ENCODE measurements around the gene TES.
"Not testable (repeated sequence)": the region's sequence is repeated elsewhere in the genome, so short reads cannot be mapped to it uniquely, and the experiment has no call there.

Gene TES

DNA sequence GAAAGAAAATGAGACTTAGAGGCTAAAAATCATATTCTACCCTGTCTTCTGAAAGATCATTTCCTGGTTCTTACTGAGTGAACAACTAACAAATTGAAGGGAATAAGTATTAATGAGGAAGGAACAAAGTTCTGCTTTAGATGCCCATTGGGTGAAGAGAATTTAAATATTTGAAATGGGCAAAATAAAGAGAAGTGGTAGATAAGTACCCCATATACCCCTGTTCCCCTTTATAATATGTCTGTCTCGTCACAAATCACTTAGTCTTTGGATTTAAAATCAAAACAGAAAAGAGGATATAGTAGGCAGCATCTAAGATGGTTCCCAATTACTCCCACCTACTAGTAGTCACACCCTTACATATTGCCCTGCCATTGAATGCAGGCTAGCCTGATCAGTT, 13.2 kb downstream of the TES start:
- no peak for DNase-seq (ENCODE audit: low spot score)

DNA sequence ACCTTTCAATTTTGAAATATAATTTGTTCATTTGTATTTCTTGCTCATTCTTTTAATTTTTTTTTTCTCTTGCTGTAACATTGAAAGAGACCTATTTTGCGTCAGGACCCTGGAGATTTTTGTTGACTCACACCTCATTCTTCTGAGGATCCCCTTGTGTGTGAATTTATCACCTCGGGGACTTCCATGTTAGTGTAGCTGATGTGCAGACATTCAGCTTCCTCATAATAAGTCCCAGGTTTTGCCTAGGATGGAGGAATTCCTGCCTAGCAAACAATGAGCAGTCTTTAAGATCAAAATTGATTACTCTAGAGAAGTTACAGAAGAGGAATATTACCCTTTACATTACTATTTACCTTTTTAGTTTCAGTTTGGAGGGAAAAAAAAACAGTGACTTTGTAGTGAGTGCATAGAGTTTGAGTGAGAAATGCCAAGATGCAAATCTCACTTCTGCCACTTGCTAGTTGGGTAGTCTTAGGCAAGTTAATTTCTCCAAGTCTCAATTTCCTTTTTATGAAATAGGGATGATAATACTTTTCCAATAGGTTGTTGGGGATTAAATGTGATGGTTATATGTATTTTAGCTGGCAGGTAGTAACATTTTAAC, 14.3 kb downstream of the TES start:
- no peak for DNase-seq (ENCODE audit: low spot score)

DNA sequence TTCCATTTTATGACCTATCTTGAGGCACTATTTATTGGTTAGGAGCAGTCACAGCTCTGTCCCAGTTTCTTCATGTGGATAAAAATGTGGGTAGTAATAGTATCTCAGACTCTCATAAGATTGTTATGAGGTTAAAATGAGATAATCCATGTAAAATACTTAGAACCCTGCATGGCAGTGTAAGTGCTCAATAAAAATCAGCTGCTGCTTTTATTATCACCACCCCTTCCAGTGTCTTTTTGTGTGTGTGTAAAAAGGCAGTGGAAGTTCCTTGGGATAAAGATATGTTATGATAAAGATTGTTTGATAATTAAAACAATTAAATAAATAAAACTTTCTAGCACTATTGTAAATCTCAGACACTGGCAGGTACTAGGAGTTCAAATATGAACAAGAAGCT, 15.5 kb downstream of the TES start:
- DNase-seq (ENCODE audit: low spot score), result no peak

- DNase-seq (ENCODE audit: low spot score), result no peak
Observed at GRCh38 chr7:116226664-116227063, 16.3 kb downstream of the TES start.

GRCh38 chr7:116227678-116228239, 17.4 kb downstream of the TES start:
- DNase-seq (ENCODE audit: low spot score), result no peak

DNA sequence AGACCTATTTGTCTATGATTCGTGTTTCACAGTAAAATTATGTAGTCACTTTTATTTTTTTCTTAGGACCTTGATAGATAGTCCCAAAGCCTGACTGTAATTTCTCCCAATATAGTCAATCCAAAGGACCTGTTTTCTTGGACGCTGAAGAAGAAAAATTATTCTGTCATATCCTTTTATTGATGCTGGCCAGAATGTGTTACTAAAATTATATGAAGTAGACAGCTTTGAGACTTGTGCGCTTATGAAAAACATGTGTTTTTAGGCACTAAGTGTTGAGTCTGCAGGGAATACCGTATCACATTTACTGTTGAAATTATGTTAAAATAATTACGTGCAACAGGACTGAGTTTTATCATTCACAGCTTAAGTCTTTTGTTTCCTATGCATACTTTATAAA, 17.9 kb downstream of the TES start:
- no peak for DNase-seq (ENCODE audit: low spot score)

- no peak for DNase-seq (ENCODE audit: low spot score)
Observed at GRCh38 chr7:116229366-116229765, 19.0 kb downstream of the TES start.

- no peak for DNase-seq (ENCODE audit: low spot score)
Observed at GRCh38 chr7:116230191-116231005, 20.1 kb downstream of the TES start.

DNA sequence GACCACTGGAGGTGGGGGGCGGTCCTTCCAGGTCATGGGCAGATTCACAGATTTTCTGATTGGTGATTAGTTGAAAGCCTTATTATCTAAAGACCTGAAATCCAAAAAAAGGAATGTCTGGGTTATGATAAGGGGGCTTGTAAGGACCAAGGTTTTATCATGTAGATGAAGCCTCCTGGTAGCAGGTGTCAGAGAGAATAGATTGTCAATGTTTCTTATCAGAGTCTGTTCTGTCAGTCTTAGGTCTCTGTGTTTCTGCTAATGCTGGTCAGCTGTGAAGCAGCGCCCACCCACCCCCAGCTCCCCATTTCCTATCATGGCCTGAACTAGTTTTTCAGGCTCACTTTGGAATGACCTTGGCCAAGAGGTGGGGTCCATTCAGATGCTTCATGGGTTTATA, 21.2 kb downstream of the TES start:
- no peak for DNase-seq (ENCODE audit: low spot score)

GRCh38 chr7:116231949-116232348, 21.6 kb downstream of the TES start:
- DNase-seq (ENCODE audit: low spot score), result no peak

DNA sequence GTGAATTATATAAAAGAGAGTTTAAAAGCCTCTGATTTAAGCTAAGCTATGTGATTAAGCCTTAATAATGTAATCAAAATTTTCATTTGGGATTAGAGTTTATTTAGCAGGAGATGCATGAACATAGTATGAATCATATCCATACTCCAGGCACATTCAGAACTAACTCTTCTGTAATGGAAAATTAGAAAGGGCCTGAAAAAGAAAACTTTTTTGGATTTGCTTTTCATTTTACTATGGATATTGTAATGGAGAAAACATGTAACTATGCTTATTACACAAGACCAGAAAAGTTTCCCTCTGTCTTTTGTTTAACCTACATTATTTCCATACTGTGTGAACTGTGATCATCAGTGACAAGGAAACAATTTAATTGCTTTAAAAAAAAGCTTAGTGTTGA, 22.0 kb downstream of the TES start:
- DNase-seq (ENCODE audit: low spot score), result no peak

DNA sequence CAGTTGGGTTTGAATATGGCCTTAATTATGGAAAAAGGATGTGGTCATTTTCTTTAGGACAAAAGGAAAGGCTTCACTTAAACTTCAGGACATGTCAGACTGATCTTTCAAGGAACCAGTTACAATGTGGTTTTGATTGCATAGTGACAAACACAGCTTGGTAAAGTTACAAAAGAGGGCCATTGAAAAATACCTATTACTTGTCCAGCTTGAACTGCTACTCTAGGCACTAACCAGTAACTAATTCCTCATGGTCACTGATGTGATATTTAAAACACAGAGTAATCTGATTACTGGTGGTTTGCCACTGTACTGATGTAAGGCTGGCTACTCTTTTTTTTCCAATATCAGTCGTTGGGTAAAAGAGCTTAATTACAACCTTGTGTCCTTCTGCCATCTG, 22.6 kb downstream of the TES start:
- DNase-seq (ENCODE audit: low spot score), result no peak

- no peak for DNase-seq (ENCODE audit: low spot score)
Observed at GRCh38 chr7:116234517-116235200, 24.3 kb downstream of the TES start.

DNA sequence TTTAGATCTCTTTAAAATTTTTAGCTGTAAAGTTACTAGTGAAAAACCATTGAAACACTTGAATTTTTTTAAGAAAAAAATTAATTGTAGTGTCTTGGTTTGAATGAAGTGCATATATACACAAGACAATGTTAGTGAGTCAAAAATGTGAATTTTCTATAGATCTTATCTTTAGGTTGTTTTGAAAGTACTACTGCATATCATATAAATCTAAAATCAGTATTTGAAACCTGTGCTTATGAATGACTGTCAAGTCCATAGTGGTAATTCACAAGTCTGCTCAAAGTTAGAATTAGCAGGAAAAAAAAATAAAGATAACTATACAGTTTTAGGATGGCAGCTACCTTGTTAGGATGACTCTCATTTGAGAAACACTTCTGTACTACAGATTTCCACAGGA, 25.0 kb downstream of the TES start:
- DNase-seq (ENCODE audit: low spot score), result no peak

GRCh38 chr7:116236020-116236630, 25.8 kb downstream of the TES start:
- peak; percentile 25 for DNase-seq (ENCODE audit: low spot score)

GRCh38 chr7:116239020-116239419, 28.7 kb downstream of the TES start:
- no peak for DNase-seq (ENCODE audit: low spot score)

- no peak for DNase-seq (ENCODE audit: low spot score)
Observed at GRCh38 chr7:116239434-116239833, 29.1 kb downstream of the TES start.

- DNase-seq (ENCODE audit: low spot score), result no peak
Observed at GRCh38 chr7:116240024-116240668, 29.8 kb downstream of the TES start.

DNA sequence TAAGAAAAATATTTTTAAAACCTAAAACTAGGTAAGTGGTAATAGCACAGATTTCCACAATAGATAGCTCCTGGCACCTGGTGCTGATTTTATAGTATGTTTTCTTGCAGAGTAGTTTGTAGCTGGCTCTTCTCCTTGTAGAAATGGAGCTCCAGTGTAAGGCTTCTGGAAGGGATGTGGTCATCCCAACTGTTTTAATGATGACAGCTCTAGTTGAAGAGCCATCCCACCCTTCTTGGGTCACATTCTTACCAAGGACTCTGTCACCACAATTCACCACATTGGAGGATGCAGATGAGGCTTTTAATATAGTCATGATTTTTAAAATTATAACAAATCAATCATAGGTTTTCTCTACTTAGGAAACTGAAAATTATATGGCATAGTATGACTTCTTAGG, 31.0 kb downstream of the TES start:
- DNase-seq (ENCODE audit: low spot score), result no peak

GRCh38 chr7:116242178-116242577, 31.8 kb downstream of the TES start:
- no peak for DNase-seq (ENCODE audit: low spot score)

GRCh38 chr7:116242759-116243158, 32.4 kb downstream of the TES start:
- no peak for DNase-seq (ENCODE audit: low spot score)

- DNase-seq (ENCODE audit: low spot score), result not testable (repeated sequence)
Observed at GRCh38 chr7:116244803-116245202, 34.5 kb downstream of the TES start.

All from cerebellar cortex (tissue), 1 donor.